Transverse colon (tissue), 4 donors: ENCODE measurements around the gene GPR179.

Experiments used
- POLR2AphosphoS5 ChIP-seq, 3 donors: sonication (generic); formaldehyde crosslinking; IDR thresholded peaks; one replicate each; pipeline ENCODE4 v1.6.1; 2016; ENCODE audit warnings: antibody characterized with exemption in 3 of 3
- TF ChIP-seq, protein P1 (sequence below), 5 experiments: fragments of 200-600 bp in 3 of 5; fragments of 450-650 bp in 2 of 5; sonication (generic) in 3 of 5; IDR thresholded peaks; 1 replicate in 2 of 5; 2 replicates in 3 of 5; pipeline ENCODE4 v1.5.1; 2016 to 2017; ENCODE audit warnings: antibody characterized with exemption in 5 of 5, inconsistent platforms in 3 of 5, mild to moderate bottlenecking in 2 of 5, moderate library complexity in 1 of 5

DNA sequence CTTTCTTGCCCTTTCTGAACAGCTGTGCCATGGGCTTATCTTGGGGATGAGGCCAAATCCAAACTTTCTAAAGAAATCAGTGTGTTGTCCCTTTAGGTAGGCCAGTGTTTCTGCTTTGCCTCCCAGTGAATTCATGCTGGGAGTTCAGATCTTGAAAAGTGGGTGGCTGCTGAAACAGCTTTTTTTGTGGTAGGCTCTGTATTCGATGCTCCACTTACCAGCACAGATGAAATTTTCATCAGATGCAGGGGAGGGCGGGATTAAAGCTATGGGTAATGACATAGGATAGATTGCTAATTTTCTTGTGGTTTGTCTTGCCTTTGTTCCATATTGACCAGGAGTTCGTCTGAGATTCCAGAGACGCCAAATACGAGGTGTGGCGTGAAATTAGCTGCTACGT lies 10.7 kb upstream of the GPR179 start:
- TF ChIP-seq, protein P1, sequence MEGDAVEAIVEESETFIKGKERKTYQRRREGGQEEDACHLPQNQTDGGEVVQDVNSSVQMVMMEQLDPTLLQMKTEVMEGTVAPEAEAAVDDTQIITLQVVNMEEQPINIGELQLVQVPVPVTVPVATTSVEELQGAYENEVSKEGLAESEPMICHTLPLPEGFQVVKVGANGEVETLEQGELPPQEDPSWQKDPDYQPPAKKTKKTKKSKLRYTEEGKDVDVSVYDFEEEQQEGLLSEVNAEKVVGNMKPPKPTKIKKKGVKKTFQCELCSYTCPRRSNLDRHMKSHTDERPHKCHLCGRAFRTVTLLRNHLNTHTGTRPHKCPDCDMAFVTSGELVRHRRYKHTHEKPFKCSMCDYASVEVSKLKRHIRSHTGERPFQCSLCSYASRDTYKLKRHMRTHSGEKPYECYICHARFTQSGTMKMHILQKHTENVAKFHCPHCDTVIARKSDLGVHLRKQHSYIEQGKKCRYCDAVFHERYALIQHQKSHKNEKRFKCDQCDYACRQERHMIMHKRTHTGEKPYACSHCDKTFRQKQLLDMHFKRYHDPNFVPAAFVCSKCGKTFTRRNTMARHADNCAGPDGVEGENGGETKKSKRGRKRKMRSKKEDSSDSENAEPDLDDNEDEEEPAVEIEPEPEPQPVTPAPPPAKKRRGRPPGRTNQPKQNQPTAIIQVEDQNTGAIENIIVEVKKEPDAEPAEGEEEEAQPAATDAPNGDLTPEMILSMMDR (IDR thresholded peaks at IDR 0.05): no peak
- no peak for TF ChIP-seq POLR2AphosphoS5 (IDR thresholded peaks at IDR 0.05)
